MG63 (cell line): ENCODE data around the gene UNC5CL. TPM values are rescaled to one million over a fixed set of nuclear protein-coding genes. Genes with fewer than 3 reads are reported as not detected.
"Not testable (repeated sequence)": the region's sequence is repeated elsewhere in the genome, so short reads cannot be mapped to it uniquely, and the experiment has no call there.

Experiments
- DNase-seq: peaks from one replicate; pipeline ENCODE4 v3.0.0-alpha.2; 2020
- H3K27me3 ChIP-seq: fragments of 250-450 bp; sonication (Bioruptor Pico); 2 replicates; pipeline ENCODE4 v1.5.1; 2020; ENCODE audit warnings: mild to moderate bottlenecking, moderate library complexity
- H3K36me3 ChIP-seq: fragments of 250-450 bp; sonication (Bioruptor Pico); 2 replicates; pipeline ENCODE4 v1.5.1; 2020; ENCODE audit warnings: mild to moderate bottlenecking, moderate library complexity
- H3K4me3 ChIP-seq: fragments of 250-450 bp; sonication (Bioruptor Pico); 2 replicates; pipeline ENCODE4 v1.5.1; 2020; ENCODE audit warnings: mild to moderate bottlenecking, moderate library complexity
- H3K9me3 ChIP-seq: fragments of 250-450 bp; sonication (Bioruptor Pico); 2 replicates; pipeline ENCODE4 v1.5.1; 2020; ENCODE audit warnings: mild to moderate bottlenecking, moderate library complexity
- total RNA-seq: library from RNA; depleted of rRNA; stranded (reverse); fragments of >200 nt; shearing (Covaris generic); gene quantifications from 2 replicates; pipeline ENCODE4 v1.2.3, GENCODE V29; 2014; ENCODE audit warnings: low replicate concordance

UNC5CL gene
- total RNA-seq, 1 experiment from 2014 or later = 0.20 TPM

DNA sequence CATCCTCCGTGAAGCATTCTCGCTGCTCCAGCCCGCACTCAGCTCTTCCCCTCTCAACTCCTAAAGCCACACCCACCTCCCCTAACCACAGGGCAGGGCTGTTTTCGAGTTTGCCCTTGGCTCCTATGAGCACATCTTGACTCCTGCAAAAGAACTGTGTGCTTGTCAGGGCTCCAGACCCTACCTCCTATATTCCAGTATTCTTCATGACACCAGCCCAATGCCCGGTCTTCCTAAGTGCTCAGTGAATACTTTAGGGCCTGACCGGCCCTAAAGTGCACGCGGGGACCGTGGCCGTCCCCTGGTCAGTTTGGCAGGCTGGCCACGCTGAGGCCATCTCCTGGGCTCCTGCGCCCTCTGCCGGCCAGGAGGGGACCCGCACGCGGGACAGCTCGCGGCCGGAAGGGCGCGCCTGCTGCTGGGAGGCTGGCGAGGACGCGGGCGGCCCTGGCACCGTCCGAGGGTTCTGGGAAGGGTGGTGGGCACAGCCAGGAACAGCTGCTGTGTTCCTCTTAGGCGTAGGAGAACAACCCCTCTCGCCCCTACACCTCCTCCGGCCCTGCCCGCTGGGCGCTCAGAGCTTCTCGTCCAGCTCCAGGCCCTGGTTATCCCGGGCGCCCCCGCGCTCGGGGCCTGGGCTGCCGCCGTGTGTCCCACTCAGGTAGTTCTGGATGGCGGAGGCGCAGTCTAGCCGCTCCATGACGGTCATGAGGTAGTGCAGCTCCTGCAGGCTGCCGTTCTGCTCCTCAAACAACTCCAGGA, 11.0 kb downstream of the UNC5CL start:
- H3K36me3 ChIP-seq = no peaks in the 10 kb centered on the region
- no peaks in the 10 kb centered on the region for H3K9me3 ChIP-seq
- DNase-seq = peak; percentile 70
- peak overlapping the region; percentile 44 for H3K4me3 ChIP-seq
- H3K27me3 ChIP-seq = no peaks in the 10 kb centered on the region

DNA sequence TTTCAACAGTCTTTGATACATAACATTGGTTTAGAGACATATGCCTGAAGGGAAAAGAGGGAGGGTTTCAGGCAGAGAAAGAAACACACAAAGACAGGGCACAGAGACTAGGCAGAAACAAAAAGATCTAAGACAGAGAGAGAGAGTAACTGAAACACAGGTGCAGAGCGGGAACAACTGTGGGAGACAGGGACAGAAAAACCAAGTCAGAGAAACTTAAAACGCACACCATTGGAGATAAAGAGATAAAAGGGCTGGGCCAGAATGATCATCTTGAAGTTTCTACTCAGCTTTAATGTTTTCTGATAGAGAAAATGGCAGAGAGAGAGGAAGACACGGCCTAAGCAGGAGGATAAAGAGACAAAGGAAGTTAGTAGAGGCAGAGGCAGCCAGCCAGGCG, 11.8 kb downstream of the UNC5CL start:
- H3K27me3 ChIP-seq = no peaks in the 10 kb centered on the region
- DNase-seq = no peak
- no peaks in the 10 kb centered on the region for H3K36me3 ChIP-seq
- H3K4me3 ChIP-seq = peak overlapping the region; percentile 44
- no peaks in the 10 kb centered on the region for H3K9me3 ChIP-seq

DNA sequence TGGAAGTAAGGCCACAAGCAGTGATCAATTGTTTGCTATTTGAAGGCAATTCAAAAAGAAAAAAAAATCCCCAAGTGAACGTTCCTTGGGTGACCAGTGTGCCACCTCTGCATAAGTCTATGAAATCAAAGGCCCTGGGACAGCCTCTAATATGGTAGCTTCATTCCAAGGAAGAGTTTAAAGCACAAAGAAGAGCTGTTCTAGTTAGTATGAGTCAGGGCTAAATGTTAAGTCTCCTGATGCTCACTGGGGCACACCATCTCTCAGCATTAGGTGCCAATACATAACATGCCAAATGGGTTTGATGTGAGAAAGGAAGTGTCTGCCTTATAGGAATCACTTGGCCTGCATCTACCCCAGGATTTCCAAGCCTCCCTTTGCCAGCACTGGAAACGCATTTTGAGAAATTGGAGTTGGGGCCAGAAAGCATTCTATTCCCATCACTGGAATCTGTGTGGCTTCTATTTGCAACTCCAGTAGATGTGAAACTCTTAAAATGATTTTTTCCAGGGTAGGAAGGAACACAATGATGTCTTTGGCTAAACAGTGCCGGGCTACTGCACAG, 13.0 kb downstream of the UNC5CL start:
- no peak for DNase-seq
- Histone ChIP-seq H3K36me3 (no peaks in the 10 kb centered on the region), H3K4me3 (no peak overlapping the region), H3K27me3 (no peaks in the 10 kb centered on the region), H3K9me3 (no peaks in the 10 kb centered on the region)

DNA sequence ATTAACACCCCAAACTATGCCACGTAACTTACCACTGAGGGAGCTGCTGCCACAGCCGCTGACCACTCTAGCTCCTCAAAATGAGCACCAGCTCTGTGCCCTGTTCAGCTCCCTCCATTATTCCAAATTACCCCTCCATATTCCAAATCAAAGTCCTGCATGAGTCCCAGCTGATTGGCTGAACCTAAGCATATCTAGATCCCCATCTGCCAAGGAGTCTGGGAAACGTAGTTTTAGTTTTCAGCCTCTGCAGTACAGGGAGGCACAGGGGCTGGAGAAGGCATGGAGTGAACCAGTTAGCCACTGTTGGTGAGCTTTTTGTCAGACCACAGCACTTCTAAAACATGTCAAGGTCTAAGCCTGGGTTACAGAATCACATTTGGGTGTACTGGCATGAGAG, 15.9 kb downstream of the UNC5CL start:
- H3K4me3 ChIP-seq = no peak overlapping the region

DNA sequence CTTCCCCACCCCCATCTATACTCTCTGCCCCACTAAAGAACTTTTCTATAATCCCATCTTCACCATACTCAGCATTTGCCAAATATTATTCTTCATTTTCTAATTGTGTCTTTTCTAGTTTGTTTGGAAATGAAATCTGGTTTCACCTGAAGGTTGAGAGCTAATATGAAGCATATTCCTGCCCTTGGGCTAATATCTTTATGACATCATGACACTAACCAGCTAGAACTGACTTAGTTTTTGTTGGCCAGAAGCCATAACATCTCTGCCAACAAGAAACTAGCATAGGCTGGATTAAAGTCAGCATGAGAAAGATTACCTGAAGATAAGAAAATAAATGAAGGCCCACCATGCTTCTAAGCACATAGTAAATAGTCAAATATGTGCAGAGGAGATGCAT, 16.7 kb downstream of the UNC5CL start:
- DNase-seq = no peak
- no peak overlapping the region for H3K4me3 ChIP-seq
- no peaks in the 10 kb centered on the region for H3K27me3 ChIP-seq
- no peaks in the 10 kb centered on the region for H3K9me3 ChIP-seq
- H3K36me3 ChIP-seq = no peaks in the 10 kb centered on the region

More for the DNA sequence above, 15.9 kb downstream of the UNC5CL start:
- H3K9me3 ChIP-seq = no peaks in the 10 kb centered on the region
- H3K27me3 ChIP-seq = no peaks in the 10 kb centered on the region
- H3K36me3 ChIP-seq = no peaks in the 10 kb centered on the region
- DNase-seq = no peak

DNA sequence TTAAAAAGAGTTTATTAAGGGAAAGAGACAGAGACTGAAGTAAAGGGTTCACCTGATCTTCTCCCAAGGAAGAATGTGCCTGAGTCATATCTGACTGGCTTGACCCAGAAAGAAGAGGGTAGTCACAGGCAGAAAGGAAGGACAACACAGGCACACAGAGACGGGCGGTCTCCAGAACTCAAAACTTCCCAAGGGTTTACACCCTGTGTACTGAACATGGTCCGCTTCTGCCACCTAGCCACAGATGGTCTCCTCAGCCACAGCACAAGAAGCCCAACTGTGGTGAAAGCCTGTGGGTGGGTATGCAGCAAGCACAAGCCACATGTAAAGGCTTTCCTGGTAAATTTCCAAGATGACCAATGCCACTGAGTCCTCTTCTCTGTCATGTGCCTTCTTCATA, 17.2 kb downstream of the UNC5CL start:
- no peaks in the 10 kb centered on the region for H3K27me3 ChIP-seq
- no peaks in the 10 kb centered on the region for H3K36me3 ChIP-seq
- no peaks in the 10 kb centered on the region for H3K9me3 ChIP-seq
- no peak overlapping the region for H3K4me3 ChIP-seq
- DNase-seq = no peak

DNA sequence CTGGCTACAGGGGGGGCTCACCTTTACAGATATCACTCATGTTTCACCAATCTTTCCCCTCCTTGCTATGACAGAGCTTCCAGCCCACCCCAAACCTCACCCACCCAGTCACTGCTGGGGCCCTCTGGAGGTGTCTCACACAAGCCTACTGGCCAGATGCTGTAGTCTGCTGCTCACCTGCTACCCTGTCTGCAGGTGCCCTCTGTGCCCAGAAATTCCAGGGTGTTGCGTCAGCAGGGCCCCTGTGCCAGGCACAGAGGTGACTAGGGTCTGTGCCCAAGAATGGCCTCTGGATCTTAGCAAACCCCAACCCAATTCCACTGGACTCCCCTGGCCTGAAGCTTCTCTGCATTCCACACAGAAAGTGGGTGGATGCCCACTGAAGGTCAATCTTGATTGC, 21.4 kb downstream of the UNC5CL start:
- no peaks in the 10 kb centered on the region for H3K9me3 ChIP-seq
- no peak overlapping the region for H3K4me3 ChIP-seq
- H3K36me3 ChIP-seq = no peaks in the 10 kb centered on the region
- H3K27me3 ChIP-seq = no peaks in the 10 kb centered on the region
- DNase-seq = no peak

DNA sequence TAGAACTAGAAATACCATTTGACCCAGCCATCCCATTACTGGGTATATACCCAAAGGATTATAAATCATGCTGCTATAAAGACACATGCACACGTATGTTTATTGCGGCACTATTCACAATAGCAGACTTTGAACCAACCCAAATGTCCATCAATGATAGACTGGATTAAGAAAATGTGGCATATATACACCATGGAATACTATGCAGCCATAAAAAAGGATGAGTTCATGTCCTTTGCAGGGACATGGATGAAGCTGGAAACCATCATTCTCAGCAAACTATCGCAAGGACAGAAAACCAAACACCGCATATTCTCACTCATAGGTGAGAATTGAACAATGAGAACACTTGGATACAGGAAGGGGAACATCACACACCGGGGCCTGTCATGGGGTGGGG, 23.2 kb downstream of the UNC5CL start:
- H3K27me3 ChIP-seq, DNase-seq, H3K9me3 ChIP-seq, H3K36me3 ChIP-seq, H3K4me3 ChIP-seq: not testable (repeated sequence)

DNA sequence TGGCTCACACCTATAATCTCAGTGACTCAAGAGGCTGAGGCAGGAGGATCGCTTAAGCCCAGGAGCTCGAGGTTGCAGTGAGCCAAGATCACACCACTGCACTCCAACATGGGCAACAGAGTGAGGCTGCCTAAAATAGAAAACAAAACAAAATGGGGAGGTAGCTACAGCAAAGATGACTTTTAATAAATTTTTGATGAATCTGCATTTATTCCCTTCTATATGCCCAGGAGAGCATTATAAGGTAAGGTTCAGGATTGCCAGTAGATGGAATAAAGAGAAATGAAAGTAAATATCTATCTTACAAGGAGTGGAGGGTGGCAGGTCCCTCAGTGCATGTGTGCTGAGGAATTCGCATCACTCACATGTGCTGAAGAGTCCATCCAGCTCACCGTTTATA, 24.2 kb downstream of the UNC5CL start:
- Histone ChIP-seq H3K9me3 (no peaks in the 10 kb centered on the region), H3K4me3 (no peak overlapping the region), H3K27me3 (no peaks in the 10 kb centered on the region), H3K36me3 (no peaks in the 10 kb centered on the region)
- DNase-seq = no peak

DNA sequence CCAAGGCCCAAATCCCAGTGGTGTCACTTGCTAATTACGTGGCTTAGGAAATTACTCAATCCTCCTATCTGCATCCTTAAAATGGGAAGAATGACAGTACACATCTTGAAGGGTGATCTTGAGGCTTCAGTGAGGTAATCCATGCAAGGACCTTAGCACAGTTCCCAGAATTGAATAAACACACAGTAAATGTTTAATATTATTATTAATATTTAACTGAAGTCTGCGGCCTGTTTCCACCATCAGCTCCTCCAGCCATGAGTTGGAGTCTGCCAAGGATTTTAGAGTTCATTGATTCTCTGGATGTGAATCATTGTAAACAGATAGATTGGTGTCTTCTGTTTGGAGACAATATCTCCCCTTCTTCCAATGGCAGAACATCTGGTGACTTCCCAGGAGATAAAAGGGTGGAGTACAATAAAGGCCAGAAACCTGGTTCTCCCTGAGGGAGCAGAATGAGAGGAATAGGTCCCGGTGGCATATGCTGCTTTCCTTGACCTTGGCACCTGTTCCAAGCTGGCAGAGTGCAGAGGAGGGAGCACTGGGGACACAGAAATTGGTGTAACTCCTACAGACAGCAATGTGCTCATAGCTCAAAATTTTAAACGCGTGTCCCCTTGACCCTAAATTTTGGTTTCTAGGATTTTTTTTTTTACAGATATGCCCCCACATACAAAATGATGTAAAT, 25.4 kb downstream of the UNC5CL start:
- Histone ChIP-seq H3K4me3 (no peak overlapping the region), H3K36me3 (no peaks in the 10 kb centered on the region), H3K9me3 (no peaks in the 10 kb centered on the region), H3K27me3 (no peaks in the 10 kb centered on the region)
- no peak for DNase-seq

DNA sequence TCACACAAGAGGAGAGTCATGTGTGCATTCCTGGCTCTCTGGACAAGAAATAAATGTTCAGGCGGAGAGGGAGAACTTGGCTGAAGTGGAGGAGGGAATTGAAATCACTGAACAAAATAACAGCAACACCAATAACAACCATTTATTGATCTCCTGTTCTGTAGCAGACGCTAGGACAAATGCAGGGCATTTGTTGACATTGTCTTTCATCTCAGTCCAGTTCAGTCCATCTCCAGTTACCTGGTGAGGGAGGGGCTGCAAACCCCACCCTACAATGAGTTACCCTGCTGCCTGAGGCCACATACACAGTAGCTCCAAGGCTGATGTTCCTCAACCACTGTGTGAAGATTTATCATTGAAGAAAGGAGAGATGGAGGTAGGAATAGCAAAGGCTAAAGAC, 27.3 kb downstream of the UNC5CL start:
- Histone ChIP-seq H3K9me3 (no peaks in the 10 kb centered on the region), H3K36me3 (no peaks in the 10 kb centered on the region), H3K27me3 (no peaks in the 10 kb centered on the region), H3K4me3 (no peak overlapping the region)
- DNase-seq = no peak

DNA sequence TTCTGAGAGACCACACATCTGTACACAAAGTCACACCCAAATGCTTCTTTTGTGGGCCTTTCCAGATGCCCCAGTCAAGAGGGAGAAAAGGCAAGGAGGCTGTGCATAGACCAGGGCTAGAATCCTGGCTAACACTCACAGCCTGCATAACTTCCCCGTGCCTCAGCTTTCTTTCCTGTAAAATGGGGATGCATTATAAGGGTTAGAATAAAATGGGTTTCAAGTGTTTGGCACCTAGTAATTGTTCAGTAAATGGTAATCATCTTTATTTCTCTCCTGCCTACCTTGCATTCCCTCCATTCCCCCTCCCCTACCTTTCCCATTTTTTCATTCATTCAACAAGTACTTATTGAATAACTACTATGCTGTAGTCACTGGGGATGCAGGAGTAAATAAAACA, 29.4 kb downstream of the UNC5CL start:
- no peaks in the 10 kb centered on the region for H3K27me3 ChIP-seq
- no peak overlapping the region for H3K4me3 ChIP-seq
- DNase-seq = no peak
- no peaks in the 10 kb centered on the region for H3K36me3 ChIP-seq
- H3K9me3 ChIP-seq = no peaks in the 10 kb centered on the region

DNA sequence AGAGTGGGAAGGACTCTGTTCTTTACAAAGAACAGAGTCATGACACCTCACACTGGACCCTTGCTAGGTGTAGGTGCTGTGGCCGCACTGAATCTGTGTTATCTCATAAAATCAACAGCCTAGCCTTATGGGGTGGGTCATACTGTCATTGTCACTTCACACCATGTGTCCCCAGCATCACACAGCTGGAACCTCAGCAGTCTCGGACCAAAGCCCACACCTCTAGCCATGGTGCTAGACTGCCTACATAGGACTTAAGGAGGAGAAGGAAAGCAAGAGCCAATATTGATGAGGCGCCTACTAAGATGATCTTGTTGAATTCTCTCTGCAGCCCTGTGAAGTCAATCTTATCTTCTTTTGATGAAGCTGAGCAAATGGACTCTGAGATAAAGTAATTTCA, 31.0 kb downstream of the UNC5CL start:
- no peaks in the 10 kb centered on the region for H3K27me3 ChIP-seq
- no peaks in the 10 kb centered on the region for H3K9me3 ChIP-seq
- H3K36me3 ChIP-seq = no peaks in the 10 kb centered on the region
- no peak overlapping the region for H3K4me3 ChIP-seq
- no peak for DNase-seq

DNA sequence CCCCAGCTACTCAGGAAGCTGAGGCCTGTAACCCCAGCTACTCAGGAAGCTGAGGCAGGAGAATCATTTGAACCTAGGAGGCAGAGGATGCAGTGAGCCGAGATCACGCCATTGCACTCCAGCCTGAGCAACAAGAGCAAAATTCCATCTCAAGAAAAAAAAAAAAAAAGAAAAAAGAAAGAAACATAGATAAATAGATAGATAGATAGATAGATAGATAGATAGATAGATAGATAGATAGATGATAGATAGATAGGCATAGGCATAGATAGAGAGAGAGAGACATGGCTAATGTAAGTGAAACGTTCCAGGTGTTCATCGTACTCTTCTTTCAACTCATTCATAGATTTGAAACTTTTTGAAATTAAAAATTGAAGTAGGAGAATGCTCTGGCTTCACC, 32.0 kb downstream of the UNC5CL start:
- H3K4me3 ChIP-seq, H3K27me3 ChIP-seq, H3K9me3 ChIP-seq, H3K36me3 ChIP-seq, DNase-seq: not testable (repeated sequence)

DNA sequence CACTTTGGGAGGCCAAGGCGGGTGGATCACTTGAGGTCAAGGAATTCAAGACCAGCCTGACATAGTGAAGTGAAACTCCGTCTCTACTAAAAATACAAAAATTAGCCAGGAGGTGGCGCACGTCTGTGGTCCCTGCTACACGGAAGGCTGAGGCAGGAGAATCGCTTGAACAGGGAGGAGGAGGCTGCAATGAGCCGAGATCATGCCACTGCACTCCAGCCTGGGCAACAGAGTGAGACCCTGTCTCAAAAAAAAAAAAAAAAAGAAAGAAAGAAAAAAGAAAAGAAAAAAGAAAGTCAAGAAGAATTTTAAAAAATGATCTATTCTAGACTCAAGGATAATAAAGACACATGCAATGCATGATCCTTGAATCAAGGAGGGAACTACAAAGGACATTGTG, 32.8 kb downstream of the UNC5CL start:
- DNase-seq = peak; percentile 16
- not testable (repeated sequence) for H3K27me3 ChIP-seq, H3K36me3 ChIP-seq, H3K4me3 ChIP-seq, H3K9me3 ChIP-seq

DNA sequence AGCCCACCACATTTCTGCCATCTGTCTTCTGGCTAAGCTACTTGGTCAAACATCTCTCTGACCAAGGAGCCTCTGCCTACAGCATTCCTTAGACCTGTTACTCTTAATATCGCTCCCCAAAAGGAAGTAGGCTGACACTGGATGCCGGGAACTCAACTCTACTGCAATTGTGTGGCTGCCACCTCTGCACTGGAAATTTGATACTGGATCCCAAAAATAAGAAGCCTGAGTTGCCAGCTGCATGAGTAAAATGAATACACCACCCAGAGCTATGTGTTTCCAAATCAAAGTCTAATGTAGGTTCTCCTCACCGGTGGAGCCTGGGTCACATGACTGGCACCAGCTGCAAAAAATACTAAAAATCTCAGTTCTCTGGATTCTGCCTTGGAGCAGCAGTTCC, 36.9 kb downstream of the UNC5CL start:
- Histone ChIP-seq H3K9me3 (no peaks in the 10 kb centered on the region), H3K4me3 (no peak overlapping the region), H3K36me3 (no peaks in the 10 kb centered on the region), H3K27me3 (no peaks in the 10 kb centered on the region)
- DNase-seq = no peak

DNA sequence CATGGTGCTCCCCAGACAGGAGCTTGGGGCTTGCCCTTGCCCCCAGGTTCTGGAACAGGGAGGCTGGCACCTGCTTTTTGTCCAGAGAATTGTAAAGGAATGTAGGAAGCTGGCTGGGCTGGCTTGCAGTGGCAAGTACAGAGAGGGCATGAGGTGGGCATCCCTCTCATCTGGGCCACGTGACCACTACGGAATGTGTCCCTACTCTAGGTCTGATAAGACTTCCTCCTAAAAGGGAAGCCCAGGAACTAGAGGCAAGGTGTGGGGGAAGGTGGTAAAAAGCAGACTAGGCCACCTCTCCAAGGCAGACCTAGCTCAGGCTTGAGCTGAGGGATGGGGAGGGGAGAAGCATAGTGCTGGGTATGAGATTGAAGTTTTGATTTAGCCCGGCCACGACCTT, 38.8 kb downstream of the UNC5CL start:
- Histone ChIP-seq H3K36me3 (no peaks in the 10 kb centered on the region), H3K9me3 (no peaks in the 10 kb centered on the region), H3K27me3 (no peaks in the 10 kb centered on the region), H3K4me3 (no peak overlapping the region)
- no peak for DNase-seq

DNA sequence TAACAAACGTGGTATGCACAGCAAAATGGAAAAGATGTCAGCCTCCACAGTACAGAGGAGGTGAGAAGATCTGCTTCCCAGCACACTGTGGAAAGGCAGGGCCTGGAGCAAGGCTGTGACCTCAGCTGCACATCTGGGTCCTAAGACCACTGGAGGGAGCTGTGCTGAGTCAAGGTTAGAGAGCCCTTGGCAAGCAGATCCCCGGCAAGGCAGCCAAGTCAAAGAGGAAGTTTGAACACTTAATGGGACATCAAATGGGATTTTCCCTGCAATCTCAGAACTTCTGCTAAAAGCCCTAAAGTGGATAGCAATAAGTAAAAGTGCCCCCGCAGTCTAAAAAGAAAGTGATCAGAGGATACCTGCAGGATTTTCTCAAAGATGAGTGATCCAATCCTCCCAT, 39.5 kb downstream of the UNC5CL start:
- Histone ChIP-seq H3K9me3 (no peaks in the 10 kb centered on the region), H3K27me3 (no peaks in the 10 kb centered on the region), H3K4me3 (no peak overlapping the region), H3K36me3 (no peaks in the 10 kb centered on the region)
- peak; percentile 81 for DNase-seq
